ENCODE results near the gene CLASP1. TPM values are rescaled to one million over a fixed set of nuclear protein-coding genes. Genes with fewer than 3 reads are reported as not detected.
"Not testable (repeated sequence)": the region's sequence is repeated elsewhere in the genome, so short reads cannot be mapped to it uniquely, and the experiment has no call there.

CLASP1 gene
- total RNA-seq, 4 donors from 2014 or later, result 43.0 to 53.9 (median 51.3) TPM

DNA sequence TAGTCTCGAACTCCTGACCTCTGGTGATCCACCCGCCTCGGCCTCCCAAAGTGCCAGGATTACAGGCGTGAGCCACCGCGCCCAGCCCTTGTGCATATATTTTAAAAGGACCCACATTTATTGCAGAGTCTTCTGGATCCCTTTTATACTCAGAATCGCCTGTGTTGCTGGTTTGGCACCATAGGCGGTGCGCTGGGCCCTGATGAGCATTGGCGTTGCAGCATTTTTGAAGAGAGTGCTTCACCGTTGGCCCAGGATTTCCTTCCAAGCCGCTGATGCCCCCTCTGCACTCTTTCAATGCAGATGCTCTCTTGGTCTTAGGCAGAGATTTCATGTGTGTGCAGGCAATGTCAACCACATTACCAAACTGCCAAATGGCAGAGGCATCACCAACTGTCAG is 350.8 kb downstream of the CLASP1 start:
- in situ Hi-C loops (cut with MboI; ENCODE audit: low pct_ligation_motif_present in 1 of 4, low pct_unique_long_range_greater_than_20kb in 1 of 4, low sequenced_read_pairs in 3 of 4) (no loop called here), intact Hi-C loops (cut with DNase I; ENCODE audit: low total_unique reads) (no loop called here)

DNA sequence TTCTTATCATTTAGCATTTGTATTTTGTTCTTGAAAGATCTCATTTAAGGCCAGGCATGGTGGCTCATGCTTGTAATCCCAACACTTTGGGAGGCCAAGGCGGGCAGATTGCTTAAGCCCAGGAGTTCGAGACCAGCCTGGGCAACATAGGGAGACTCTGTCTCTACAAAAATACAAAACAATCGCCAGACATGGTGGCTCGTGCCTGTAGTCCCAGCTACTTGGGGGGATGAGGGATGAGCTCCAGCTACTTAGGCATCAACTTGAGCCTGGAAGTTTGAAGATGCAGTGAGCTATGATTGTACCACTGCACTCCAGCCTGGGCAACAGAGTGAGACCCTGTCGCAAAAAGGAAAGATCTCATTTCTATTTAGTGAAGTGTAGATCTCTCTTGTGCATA is 351.4 kb downstream of the CLASP1 start:
- WGBS, 2 donors (ENCODE audit: low coverage in 1 of 2), result 84 to 100% methylated on average over 1 to 5 of the region's 5 CpGs
- in situ Hi-C loops (cut with MboI; ENCODE audit: low pct_ligation_motif_present in 1 of 4, low pct_unique_long_range_greater_than_20kb in 1 of 4, low sequenced_read_pairs in 3 of 4); H3K36me3 ChIP-seq; intact Hi-C loops (cut with DNase I; ENCODE audit: low total_unique reads); H3K4me3 ChIP-seq; H3K27ac ChIP-seq; DNase-seq; H3K9me3 ChIP-seq; H3K27me3 ChIP-seq: not testable (repeated sequence)
- H3K4me1 ChIP-seq, result peaks cover 0 to 12% (median 11%) of the 10 kb centered on the region in 4 donors

More for the DNA sequence above, 350.8 kb downstream of the CLASP1 start:
- H3K36me3 ChIP-seq, result no peaks in the 10 kb centered on the region
- no peak overlapping the region for H3K27ac ChIP-seq
- no peak overlapping the region for H3K4me3 ChIP-seq
- peaks cover 0 to 10% (median 5%) of the 10 kb centered on the region in 4 donors for H3K4me1 ChIP-seq
- no peaks in the 10 kb centered on the region for H3K27me3 ChIP-seq
- TF ChIP-seq, protein P1, sequence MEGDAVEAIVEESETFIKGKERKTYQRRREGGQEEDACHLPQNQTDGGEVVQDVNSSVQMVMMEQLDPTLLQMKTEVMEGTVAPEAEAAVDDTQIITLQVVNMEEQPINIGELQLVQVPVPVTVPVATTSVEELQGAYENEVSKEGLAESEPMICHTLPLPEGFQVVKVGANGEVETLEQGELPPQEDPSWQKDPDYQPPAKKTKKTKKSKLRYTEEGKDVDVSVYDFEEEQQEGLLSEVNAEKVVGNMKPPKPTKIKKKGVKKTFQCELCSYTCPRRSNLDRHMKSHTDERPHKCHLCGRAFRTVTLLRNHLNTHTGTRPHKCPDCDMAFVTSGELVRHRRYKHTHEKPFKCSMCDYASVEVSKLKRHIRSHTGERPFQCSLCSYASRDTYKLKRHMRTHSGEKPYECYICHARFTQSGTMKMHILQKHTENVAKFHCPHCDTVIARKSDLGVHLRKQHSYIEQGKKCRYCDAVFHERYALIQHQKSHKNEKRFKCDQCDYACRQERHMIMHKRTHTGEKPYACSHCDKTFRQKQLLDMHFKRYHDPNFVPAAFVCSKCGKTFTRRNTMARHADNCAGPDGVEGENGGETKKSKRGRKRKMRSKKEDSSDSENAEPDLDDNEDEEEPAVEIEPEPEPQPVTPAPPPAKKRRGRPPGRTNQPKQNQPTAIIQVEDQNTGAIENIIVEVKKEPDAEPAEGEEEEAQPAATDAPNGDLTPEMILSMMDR (IDR thresholded peaks at IDR 0.05), result no peak
- TF ChIP-seq POLR2A (IDR thresholded peaks at IDR 0.05) (no peak), POLR2AphosphoS5 (IDR thresholded peaks at IDR 0.05) (no peak), EP300 (IDR thresholded peaks at IDR 0.05; ENCODE audit: low read depth) (no peak)
- DNase-seq, result no peak
- WGBS, 2 donors (ENCODE audit: low coverage in 1 of 2), result 94 to 100% methylated on average over 1 to 12 of the region's 12 CpGs
- no peaks in the 10 kb centered on the region for H3K9me3 ChIP-seq

DNA sequence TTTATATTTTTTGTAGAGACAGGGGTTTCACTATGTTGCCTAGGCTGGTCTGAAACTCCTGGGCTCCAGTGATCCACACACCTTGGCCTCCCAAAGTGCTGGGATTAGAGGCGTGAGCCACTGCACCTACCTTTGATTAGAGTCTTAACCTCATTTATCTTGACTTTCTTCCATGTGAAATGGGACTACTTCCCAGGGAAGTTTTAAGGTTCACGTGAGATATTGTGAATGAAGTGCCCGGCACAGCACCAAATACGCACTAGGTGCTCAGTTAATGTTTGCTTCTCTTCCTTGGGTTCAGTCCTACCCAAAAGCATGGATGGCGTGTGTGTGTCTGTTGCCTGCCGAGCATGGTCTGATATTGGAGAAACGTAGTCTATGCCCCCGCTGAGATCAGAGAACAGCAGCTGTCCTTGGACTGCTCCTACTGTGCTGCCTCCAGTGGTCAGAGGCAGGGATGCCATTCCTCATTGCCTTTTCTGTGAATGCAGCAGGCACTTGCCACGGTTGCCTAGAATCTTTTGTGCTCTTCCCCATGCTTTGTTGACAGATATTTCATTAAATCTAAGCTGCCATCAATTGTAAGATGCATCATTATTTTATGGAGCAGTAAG is 351.9 kb downstream of the CLASP1 start:
- Histone ChIP-seq H3K4me1 (peaks cover 0 to 16% (median 15%) of the 10 kb centered on the region in 4 donors), H3K9me3 (no peaks in the 10 kb centered on the region), H3K4me3 (no peak overlapping the region), H3K36me3 (no peaks in the 10 kb centered on the region), H3K27ac (no peak overlapping the region), H3K27me3 (no peaks in the 10 kb centered on the region)
- no peak for TF ChIP-seq POLR2A (IDR thresholded peaks at IDR 0.05)
- no peak for TF ChIP-seq EP300 (IDR thresholded peaks at IDR 0.05; ENCODE audit: low read depth)
- TF ChIP-seq, protein P1 (IDR thresholded peaks at IDR 0.05), result peak; percentile 44 to 72 (median 59)
- no peak for TF ChIP-seq POLR2AphosphoS5 (IDR thresholded peaks at IDR 0.05)
- in situ Hi-C loops (cut with MboI; ENCODE audit: low pct_ligation_motif_present in 1 of 4, low pct_unique_long_range_greater_than_20kb in 1 of 4, low sequenced_read_pairs in 3 of 4), result no loop called here
- DNase-seq, result peak; percentile 46
- intact Hi-C loops (cut with DNase I; ENCODE audit: low total_unique reads), result no loop called here
- 53% methylated on average over 9 of the region's 9 CpGs; no CpG with 5 or more reads in 1 of the 2 donors for WGBS, 2 donors (ENCODE audit: low coverage in 1 of 2)

DNA sequence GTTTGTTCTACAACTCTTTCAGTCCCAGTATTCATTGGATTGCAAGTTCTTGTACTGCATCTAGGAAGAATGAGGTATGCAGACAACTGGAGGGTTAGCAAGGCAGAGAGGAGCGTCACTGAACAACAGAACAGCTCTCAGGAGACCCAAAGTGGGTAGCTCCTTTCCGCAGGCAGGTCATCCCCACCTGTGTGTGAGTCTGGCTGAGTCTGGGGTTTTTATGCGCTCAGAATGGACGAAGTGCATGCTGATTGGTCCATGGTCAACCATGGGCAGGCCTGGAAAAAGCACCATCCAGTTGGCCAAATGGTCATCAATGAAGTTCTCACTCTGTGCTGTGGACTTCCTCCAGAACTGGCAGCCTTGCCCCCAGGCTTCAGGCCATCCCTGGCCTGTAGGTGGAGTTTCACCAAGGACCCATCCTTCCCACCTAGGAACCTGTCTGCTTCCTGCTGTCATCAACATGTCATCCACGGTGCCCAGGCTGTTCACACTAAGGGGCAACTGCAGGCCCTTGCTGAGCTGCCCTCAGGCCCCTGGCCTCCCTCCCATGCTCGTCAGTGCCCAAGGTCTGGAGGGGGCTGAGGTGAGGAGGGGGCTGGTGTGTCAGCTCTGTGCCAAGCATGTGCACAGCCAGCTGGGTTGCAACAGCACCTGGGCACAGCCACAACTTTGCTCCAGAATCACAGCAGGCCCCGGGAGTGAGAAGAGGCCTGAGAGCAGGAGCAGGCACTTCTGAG is 353.2 kb downstream of the CLASP1 start:
- Histone ChIP-seq H3K9me3 (no peaks in the 10 kb centered on the region), H3K4me1 (peaks cover 0 to 16% (median 15%) of the 10 kb centered on the region in 4 donors), H3K36me3 (no peaks in the 10 kb centered on the region), H3K27me3 (no peaks in the 10 kb centered on the region), H3K27ac (no peak overlapping the region), H3K4me3 (no peak overlapping the region)
- WGBS, 2 donors (ENCODE audit: low coverage in 1 of 2), result 83 to 100% methylated on average over 1 to 6 of the region's 7 CpGs
- in situ Hi-C loops (cut with MboI; ENCODE audit: low pct_ligation_motif_present in 1 of 4, low pct_unique_long_range_greater_than_20kb in 1 of 4, low sequenced_read_pairs in 3 of 4), result no loop called here
- intact Hi-C loops (cut with DNase I; ENCODE audit: low total_unique reads), result no loop called here
- no peak for DNase-seq
- TF ChIP-seq EP300 (IDR thresholded peaks at IDR 0.05; ENCODE audit: low read depth) (no peak), POLR2AphosphoS5 (IDR thresholded peaks at IDR 0.05) (no peak), POLR2A (IDR thresholded peaks at IDR 0.05) (no peak)
- TF ChIP-seq, protein P1 (IDR thresholded peaks at IDR 0.05), result no peak
